Measurements from ENCODE around the gene ARMC2. TPM values are rescaled to one million over a fixed set of nuclear protein-coding genes. Genes with fewer than 3 reads are reported as not detected.

Gene ARMC2
- total and polyA plus RNA-seq, 2 donors (not counting 3 experiments of a cell fraction or from before 2014, with no cell fraction given), result 1.7 to 3.7 TPM

DNA sequence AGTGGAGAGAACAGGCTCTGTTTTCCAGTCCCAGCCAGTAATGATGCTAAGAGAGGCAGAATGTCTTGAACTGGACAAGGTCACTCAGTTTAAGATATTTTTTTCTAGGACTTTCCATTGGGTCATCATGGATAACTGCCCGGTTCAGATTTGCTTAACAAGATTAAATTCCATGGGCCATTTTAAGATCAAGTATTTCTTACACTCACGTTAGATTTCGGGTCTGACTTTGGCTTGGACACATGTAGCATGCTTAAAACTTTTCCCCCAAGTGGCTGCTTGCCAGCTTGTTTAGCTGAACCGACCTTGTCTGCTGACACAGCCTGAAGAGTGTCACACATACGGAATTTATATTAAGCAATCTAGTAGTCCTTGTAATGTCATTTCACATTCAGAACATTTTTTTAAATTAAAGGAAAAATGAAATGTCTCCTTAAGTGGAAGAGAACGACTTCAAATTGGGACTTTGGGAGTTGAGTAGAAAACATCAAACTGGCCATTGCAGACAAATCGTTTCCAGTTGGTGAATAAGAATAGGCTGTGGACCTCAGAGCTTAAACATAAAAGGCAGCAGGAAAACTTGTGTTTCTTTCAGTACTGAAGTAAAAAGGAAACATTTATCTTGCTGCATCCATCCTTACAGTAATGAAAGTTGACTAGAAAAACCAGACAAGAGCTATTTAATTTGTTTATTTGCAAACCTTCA, 29.0 kb downstream of the ARMC2 start:
- intact Hi-C loops (cut with micrococcal nuclease), result no loop called here
- H4K20me1 ChIP-seq (replicated peaks; ENCODE audit: control insufficient read depth, extremely low read depth, insufficient read depth, low read length), result no peaks in the 10 kb centered on the region
- no peak overlapping the region for H3K27ac ChIP-seq (ENCODE audit: insufficient read depth, low read depth, low read length)
- no peak overlapping the region for H3K4me2 ChIP-seq (ENCODE audit: insufficient read depth, low read length)
- BruUV-seq (replicated peaks), result no TSS peak
- H3K4me3 ChIP-seq (replicated peaks in 1 of 3; ENCODE audit: insufficient read depth in 1 of 3, low read depth in 1 of 3, low read length in 3 of 3), result no peak overlapping the region
- dilution Hi-C loops (cut with MboI; ENCODE audit: extremely low pct_ligation_motif_present, low sequenced_read_pairs), result no loop called here
- H3K27me3 ChIP-seq (ENCODE audit: control insufficient read depth in 2 of 2, insufficient read depth in 2 of 2, low read length in 2 of 2), result no peaks in the 10 kb centered on the region
- H3K79me2 ChIP-seq (ENCODE audit: control insufficient read depth, insufficient read depth, low read length), result no peaks in the 10 kb centered on the region
- H3K9ac ChIP-seq (replicated peaks; ENCODE audit: extremely low read depth, insufficient read depth, low read length), result no peak overlapping the region
- no peaks in the 10 kb centered on the region for H3K36me3 ChIP-seq (ENCODE audit: control insufficient read depth in 2 of 2, extremely low read depth in 1 of 2, insufficient read depth in 2 of 2, low read length in 2 of 2)
- POLR2A ChIA-PET, result no interaction called here
- no peaks in the 10 kb centered on the region for H3K4me1 ChIP-seq (ENCODE audit: control insufficient read depth, extremely low read depth, insufficient read depth, low read length)
- CTCF ChIA-PET, result no interaction called here
- H3K9me1 ChIP-seq (replicated peaks; ENCODE audit: control insufficient read depth, extremely low read depth, insufficient read depth, low read length), result no peaks in the 10 kb centered on the region
- FAIRE-seq, result no peak
- TF ChIP-seq GATA2 (IDR thresholded peaks at IDR 0.05; ENCODE audit: insufficient read depth, insufficient read length, low read depth, low read length) (no peak), POLR2AphosphoS5 (IDR thresholded peaks at IDR 0.05; ENCODE audit: insufficient read depth, low read depth, low read length) (no peak), POLR2A (IDR thresholded peaks at IDR 0.05; ENCODE audit: low read depth, low read length) (no peak), JUN (IDR thresholded peaks at IDR 0.05; ENCODE audit: borderline replicate concordance, insufficient read depth, insufficient read length, low read depth) (no peak), FOS (IDR thresholded peaks at IDR 0.05; ENCODE audit: borderline replicate concordance, insufficient read depth, low read length) (no peak), MAX (IDR thresholded peaks at IDR 0.05; ENCODE audit: insufficient read depth, insufficient read length) (no peak), EZH2 (IDR thresholded peaks at IDR 0.05; ENCODE audit: borderline replicate concordance, low read depth, low read length, severe bottlenecking) (no peak), MYC (IDR thresholded peaks at IDR 0.05; ENCODE audit: low read depth, low read length) (no peak)
- TF ChIP-seq, protein P1, sequence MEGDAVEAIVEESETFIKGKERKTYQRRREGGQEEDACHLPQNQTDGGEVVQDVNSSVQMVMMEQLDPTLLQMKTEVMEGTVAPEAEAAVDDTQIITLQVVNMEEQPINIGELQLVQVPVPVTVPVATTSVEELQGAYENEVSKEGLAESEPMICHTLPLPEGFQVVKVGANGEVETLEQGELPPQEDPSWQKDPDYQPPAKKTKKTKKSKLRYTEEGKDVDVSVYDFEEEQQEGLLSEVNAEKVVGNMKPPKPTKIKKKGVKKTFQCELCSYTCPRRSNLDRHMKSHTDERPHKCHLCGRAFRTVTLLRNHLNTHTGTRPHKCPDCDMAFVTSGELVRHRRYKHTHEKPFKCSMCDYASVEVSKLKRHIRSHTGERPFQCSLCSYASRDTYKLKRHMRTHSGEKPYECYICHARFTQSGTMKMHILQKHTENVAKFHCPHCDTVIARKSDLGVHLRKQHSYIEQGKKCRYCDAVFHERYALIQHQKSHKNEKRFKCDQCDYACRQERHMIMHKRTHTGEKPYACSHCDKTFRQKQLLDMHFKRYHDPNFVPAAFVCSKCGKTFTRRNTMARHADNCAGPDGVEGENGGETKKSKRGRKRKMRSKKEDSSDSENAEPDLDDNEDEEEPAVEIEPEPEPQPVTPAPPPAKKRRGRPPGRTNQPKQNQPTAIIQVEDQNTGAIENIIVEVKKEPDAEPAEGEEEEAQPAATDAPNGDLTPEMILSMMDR (IDR thresholded peaks at IDR 0.05; ENCODE audit: extremely low read depth in 1 of 2, insufficient read depth in 1 of 2, low read depth in 1 of 2, low read length in 2 of 2), result no peak
- no peaks in the 10 kb centered on the region for H3K9me3 ChIP-seq (replicated peaks; ENCODE audit: control insufficient read depth, insufficient read depth, low read length)
- DNase-seq (ENCODE audit: low read depth, low spot score), result no peak
- H2AFZ ChIP-seq (ENCODE audit: low read depth, low read length), result no peak overlapping the region
